Measurements from ENCODE around the gene CDK15.

Gene CDK15

GRCh38 chr2:201938781-201939180 lies 132.4 kb downstream of the CDK15 start:
- no peak for DNase-seq (ENCODE audit: low read depth)

- DNase-seq (ENCODE audit: low read depth), result no peak
Measured at GRCh38 chr2:201939453-201939941, 133.2 kb downstream of the CDK15 start.

GRCh38 chr2:201942531-201942930 lies 136.2 kb downstream of the CDK15 start:
- no peak for DNase-seq (ENCODE audit: low read depth)
